Stimulated activated effector memory CD8-positive, alpha-beta T cell treated with anti-CD3 and anti-CD28 coated beads, Interleukin-12 subunit alpha, Interleukin-12 subunit beta, amount 100 ng/mL, for 72 hours (primary cell): Measurements from ENCODE around the gene PIH1D1.

Experiments
- ATAC-seq: fragments of 150-1000 bp; cut with Tn5 transposase; 2 replicates; pipeline ENCODE4 v1.10.0; 2021
- DNase-seq, 2 donors: peaks; one replicate each; pipeline ENCODE4 v3.0.0; 2021 to 2022; ENCODE audit warnings: low spot score in 2 of 2
- H3K27ac Mint-ChIP-seq: one replicate; pipeline ENCODE4 v1.8.0; 2022; ENCODE audit warnings: mild to moderate bottlenecking, mixed read lengths
- H3K36me3 Mint-ChIP-seq: one replicate; pipeline ENCODE4 v1.8.0; 2022; ENCODE audit warnings: mild to moderate bottlenecking, mixed read lengths
- H3K4me1 Mint-ChIP-seq: one replicate; pipeline ENCODE4 v1.8.0; 2022; ENCODE audit warnings: mixed read lengths
- H3K4me3 Mint-ChIP-seq: one replicate; pipeline ENCODE4 v1.8.0; 2022; ENCODE audit warnings: mild to moderate bottlenecking, mixed read lengths
- H3K9me3 Mint-ChIP-seq: one replicate; pipeline ENCODE4 v1.8.0; 2022; ENCODE audit warnings: mixed read lengths

The PIH1D1 gene

DNA sequence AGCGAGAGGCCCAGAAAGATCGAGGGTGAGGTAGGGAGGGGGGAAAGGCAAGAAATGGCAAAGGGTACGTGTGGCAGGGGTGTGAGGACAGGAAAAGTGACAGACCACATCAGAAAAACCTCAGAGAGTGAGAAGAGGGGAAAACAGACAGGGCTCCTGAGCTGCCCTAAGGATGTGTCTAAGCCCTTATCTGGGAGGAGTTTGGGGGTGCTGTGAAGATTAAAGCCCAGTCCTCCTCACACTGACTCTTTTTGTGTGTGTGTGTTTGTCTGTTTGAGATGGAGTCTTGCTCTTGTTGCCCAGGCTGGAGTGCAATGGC is 27.7 kb downstream of the PIH1D1 start:
- H3K4me1 Mint-ChIP-seq, result peaks cover 66% of the 10 kb centered on the region
- H3K9me3 Mint-ChIP-seq, result no peaks in the 10 kb centered on the region
- peaks cover 4% of the 10 kb centered on the region for H3K36me3 Mint-ChIP-seq
- peak; percentile 8 for ATAC-seq
- DNase-seq, result no peak
- H3K4me3 Mint-ChIP-seq, result peak overlapping the region; percentile 77
- H3K27ac Mint-ChIP-seq, result no peak overlapping the region

DNA sequence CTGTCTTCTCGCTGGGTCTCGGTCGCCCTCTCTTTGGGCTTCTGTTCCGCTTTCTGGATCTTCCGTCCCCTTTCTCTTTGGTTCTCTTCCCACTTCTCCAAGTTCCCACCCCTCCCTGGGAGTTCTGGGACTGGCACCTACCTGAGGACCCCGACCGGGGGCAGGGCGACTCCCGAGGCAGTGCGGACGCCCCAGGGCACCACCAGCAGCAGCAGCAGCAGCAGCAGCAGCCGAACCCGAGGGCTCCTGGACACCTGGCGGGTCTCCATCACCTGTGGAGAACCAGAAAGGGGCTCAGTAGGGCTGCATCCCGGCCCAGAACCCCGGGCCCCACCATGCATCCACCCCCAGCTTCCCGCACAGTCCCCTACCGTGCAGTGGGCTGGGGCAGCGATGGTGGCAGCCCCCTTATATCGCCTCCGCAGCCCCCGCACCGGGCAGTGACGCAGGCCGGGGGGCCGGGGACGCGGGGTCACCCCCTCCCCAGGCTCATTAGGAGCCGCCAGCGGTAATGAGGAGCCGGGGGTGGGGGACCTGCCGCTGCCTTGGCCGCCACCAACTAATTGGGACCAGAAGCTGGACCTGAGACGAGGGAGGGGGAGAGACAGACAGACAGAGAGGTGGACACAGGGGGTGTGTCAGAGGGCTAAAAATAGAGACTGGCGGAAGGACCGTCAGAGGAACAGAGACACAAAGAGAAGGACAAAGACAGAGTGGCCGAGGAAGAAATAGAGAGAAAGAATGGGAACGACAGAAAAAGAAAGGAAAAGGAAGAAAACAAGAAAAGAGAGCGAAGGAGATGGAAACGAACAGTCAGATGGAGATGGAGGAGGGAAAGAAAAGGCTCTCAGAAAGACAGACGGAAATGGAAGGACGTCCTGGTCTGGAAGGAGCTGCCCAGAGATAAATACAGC is 28.3 kb downstream of the PIH1D1 start, which contains the start of gene PTH2:
PTH2 (minus strand) TSS at position 371 of the 914 bp plus-strand sequence; CDS start at position 269, 102 bp downstream.
- H3K36me3 Mint-ChIP-seq, result peaks cover 4% of the 10 kb centered on the region
- ATAC-seq, result no peak
- no peaks in the 10 kb centered on the region for H3K9me3 Mint-ChIP-seq
- no peak within 1 kb of the TSS for H3K27ac Mint-ChIP-seq
- no peak for DNase-seq
- peaks cover 60% of the 10 kb centered on the region for H3K4me1 Mint-ChIP-seq
- H3K4me3 Mint-ChIP-seq, result peak within 1 kb of the TSS; percentile 77

GRCh38 chr19:49422407-49423070 is 29.1 kb downstream of the PIH1D1 start:
- Mint-ChIP-seq H3K27ac (no peak overlapping the region), H3K4me1 (peaks cover 52% of the 10 kb centered on the region), H3K4me3 (peak overlapping the region; percentile 77), H3K36me3 (peaks cover 4% of the 10 kb centered on the region), H3K9me3 (no peaks in the 10 kb centered on the region)
- peak; percentile 77 for ATAC-seq
- peak; percentile 59 to 77 for DNase-seq

- peak overlapping the region; percentile 77 for H3K4me3 Mint-ChIP-seq
- H3K27ac Mint-ChIP-seq, result no peak overlapping the region
These were observed 29.8 kb downstream of the PIH1D1 start for GRCh38 chr19:49421878-49422202.

DNA sequence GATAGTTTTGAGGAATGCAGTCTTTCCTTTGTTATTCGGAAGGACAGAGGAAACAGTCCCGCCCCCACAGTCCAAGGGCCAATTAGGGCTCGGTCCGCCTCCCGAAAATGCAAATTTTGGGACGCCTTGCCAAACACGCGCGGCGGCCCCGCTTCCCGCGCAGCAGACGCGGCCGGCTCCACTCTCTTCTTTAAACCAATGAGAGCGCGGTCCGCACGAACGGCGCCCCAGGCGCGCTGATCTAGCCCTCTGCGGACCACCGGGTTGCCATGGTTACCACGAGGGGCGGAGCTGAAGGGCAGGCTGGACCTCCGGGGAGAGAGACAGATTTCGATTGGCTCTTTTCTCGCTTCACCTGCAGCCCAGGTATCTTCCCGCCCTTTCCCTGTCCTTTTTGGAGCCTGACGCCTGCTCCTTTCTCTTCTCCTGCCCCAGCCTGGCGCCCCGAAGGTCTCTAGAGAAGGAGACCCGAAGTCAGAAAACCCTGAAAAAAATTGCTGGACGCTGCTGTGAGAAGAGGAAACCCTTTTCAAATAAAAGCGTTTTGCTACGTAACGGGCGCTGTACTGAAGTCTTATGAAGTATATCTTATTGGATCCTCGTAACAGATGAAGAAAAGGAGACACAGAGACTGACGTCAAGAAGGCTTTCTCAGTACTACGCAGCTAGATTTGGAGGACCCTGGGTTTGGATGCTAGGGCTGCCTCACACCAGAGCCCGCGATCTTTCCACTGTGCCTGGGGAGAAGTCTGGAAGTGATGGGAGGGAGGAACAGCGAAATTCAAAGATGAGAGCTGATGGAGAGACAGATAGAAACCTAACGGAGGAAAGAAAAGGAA is 30.4 kb downstream of the PIH1D1 start:
- H3K4me1 Mint-ChIP-seq, result peaks cover 40% of the 10 kb centered on the region
- no peak overlapping the region for H3K27ac Mint-ChIP-seq
- no peaks in the 10 kb centered on the region for H3K9me3 Mint-ChIP-seq
- peak overlapping the region; percentile 77 for H3K4me3 Mint-ChIP-seq
- peaks cover 4% of the 10 kb centered on the region for H3K36me3 Mint-ChIP-seq
- no peak for ATAC-seq
- no peak for DNase-seq

More at GRCh38 chr19:49421878-49422202, 29.8 kb downstream of the PIH1D1 start:
- Mint-ChIP-seq H3K4me1 (peaks cover 46% of the 10 kb centered on the region), H3K9me3 (no peaks in the 10 kb centered on the region), H3K36me3 (peaks cover 4% of the 10 kb centered on the region)
- ATAC-seq, result no peak
- no peak for DNase-seq

GRCh38 chr19:49420227-49420626 is 31.4 kb downstream of the PIH1D1 start:
- Mint-ChIP-seq H3K4me3 (no peak overlapping the region), H3K36me3 (peaks cover 4% of the 10 kb centered on the region), H3K27ac (no peak overlapping the region), H3K4me1 (peaks cover 30% of the 10 kb centered on the region), H3K9me3 (no peaks in the 10 kb centered on the region)
- ATAC-seq (no peak), DNase-seq (no peak)

GRCh38 chr19:49419173-49419572 is 32.4 kb downstream of the PIH1D1 start:
- Mint-ChIP-seq H3K4me1 (peaks cover 30% of the 10 kb centered on the region), H3K4me3 (no peak overlapping the region), H3K36me3 (no peaks in the 10 kb centered on the region), H3K9me3 (no peaks in the 10 kb centered on the region), H3K27ac (no peak overlapping the region)
- DNase-seq (no peak), ATAC-seq (no peak)

- Mint-ChIP-seq H3K36me3 (no peaks in the 10 kb centered on the region), H3K9me3 (no peaks in the 10 kb centered on the region), H3K4me1 (peaks cover 23% of the 10 kb centered on the region), H3K27ac (no peak overlapping the region), H3K4me3 (no peak overlapping the region)
- no peak for DNase-seq
- no peak for ATAC-seq
These were observed 33.1 kb downstream of the PIH1D1 start for GRCh38 chr19:49418511-49418910.

DNA sequence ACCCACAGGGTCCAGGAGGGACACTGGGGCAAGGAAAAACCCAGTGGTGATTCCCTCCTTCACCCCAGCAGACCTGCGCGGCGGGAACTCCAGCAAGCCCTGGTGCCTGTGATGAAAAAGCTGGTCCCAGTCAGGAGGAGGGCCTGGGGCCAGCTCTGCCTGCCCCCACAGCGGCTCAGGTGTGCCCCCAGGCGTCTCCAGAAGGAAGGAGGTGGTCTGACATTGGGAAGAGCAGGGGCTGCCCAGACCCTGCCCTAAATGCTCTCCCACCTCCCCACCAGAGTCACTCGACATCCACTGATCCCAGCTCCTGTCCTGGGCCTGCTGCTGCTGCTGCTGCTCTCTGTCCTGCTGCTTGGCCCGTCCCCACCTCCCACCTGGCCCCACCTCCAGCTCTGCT is 34.5 kb downstream of the PIH1D1 start:
- no peaks in the 10 kb centered on the region for H3K9me3 Mint-ChIP-seq
- no peak overlapping the region for H3K27ac Mint-ChIP-seq
- ATAC-seq (no peak), DNase-seq (no peak)
- peaks cover 15% of the 10 kb centered on the region for H3K4me1 Mint-ChIP-seq
- H3K36me3 Mint-ChIP-seq, result no peaks in the 10 kb centered on the region
- no peak overlapping the region for H3K4me3 Mint-ChIP-seq

GRCh38 chr19:49415810-49416200 is 35.8 kb downstream of the PIH1D1 start:
- H3K36me3 Mint-ChIP-seq, result no peaks in the 10 kb centered on the region
- H3K27ac Mint-ChIP-seq, result no peak overlapping the region
- H3K4me1 Mint-ChIP-seq, result peaks cover 12% of the 10 kb centered on the region
- no peak overlapping the region for H3K4me3 Mint-ChIP-seq
- H3K9me3 Mint-ChIP-seq, result no peaks in the 10 kb centered on the region
- ATAC-seq (no peak), DNase-seq (no peak)

DNA sequence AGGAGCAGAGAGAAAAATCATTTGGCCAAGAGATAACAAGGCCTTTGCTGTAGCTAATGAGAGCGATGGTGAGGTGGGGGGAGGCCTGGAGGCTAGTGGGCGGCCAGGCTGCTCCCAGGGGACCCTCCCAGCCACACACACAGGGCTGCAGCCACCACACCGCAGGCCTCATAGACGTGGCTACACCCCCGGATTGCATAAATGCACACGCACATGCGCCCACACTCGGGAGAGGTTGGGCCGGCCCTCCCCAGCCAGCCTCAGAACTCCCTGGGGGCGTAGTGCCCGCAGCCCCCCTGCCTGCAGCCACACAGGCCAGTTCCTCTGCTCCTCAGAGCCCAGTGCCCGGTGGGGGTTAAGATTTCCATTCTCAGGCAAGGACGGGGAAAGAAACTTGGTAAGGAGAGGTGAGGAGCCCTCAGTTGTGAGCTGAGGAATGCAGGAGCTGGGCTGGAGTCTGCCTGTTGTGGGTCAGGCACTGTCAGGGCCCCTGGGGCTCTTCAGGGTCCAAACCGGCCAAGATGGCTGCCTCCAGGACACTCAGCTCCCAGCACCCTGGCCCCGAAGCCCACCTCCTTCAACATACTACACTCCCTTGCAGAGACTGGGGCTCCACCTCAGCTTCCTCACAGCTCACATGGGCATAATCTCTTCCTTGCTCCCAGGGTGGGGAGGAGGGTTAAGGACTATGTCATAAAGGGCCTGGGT is 36.4 kb downstream of the PIH1D1 start:
- Mint-ChIP-seq H3K9me3 (no peaks in the 10 kb centered on the region), H3K4me3 (no peak overlapping the region), H3K4me1 (peaks cover 12% of the 10 kb centered on the region), H3K36me3 (no peaks in the 10 kb centered on the region), H3K27ac (no peak overlapping the region)
- ATAC-seq, result no peak
- no peak for DNase-seq

DNA sequence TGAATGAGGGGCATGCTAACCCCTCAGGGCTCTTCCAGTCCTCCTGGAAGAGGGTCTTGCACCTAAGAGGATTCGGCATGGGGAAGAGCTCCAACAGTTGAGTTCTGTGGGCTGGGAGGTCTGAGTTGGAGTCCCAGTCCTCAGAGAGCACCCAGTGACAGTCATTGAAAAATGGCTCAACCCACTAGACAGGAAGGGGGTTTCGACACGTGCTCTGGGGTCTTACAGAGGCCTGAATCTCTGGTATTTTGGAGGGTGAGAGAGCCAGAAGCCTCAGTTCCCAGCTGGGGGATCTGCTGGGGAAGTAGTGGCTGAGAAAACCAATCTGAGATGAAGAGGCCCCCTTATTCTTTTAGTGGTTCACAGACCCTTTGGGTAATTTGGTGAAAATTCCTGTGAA is 37.4 kb downstream of the PIH1D1 start:
- ATAC-seq, result no peak
- no peak for DNase-seq
- Mint-ChIP-seq H3K36me3 (no peaks in the 10 kb centered on the region), H3K4me1 (peaks cover 21% of the 10 kb centered on the region), H3K4me3 (no peak overlapping the region), H3K27ac (no peak overlapping the region), H3K9me3 (no peaks in the 10 kb centered on the region)

- ATAC-seq, result no peak
- peaks cover 30% of the 10 kb centered on the region for H3K4me1 Mint-ChIP-seq
These were observed 38.3 kb downstream of the PIH1D1 start for GRCh38 chr19:49413348-49413747.

DNA sequence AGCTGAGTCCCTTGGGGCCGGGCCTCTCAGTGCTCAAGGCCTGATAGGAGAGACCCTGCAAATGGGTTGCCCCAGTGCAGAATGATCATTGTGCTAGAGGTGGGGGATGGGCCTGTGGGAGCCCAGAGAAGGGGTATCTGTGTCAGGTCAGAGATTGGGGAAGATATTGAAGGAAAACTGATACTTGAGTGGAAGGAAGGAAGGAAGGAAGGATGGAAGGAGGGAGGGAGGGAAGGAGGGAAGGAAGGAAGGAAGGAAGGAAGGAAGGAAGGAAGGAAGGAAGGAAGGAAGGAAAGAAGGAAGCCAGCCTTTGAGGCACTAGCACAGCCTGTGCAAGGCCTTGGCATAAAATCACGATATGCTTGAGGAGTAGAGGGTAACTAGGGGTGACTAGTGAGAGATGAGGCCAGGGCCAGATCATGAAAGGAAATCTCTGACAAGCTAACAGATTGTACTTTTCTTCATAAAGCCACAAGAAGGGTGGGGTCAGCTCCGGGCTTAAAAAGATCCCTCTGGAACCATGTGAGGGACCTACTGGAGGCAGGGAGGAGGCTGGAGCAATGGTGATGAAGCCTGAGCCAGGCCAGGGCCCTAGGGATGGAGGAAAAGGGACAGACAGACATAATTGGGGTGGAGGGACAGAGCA is 39.8 kb downstream of the PIH1D1 start:
- H3K4me1 Mint-ChIP-seq, result peaks cover 41% of the 10 kb centered on the region
- peak overlapping the region; percentile 61 for H3K27ac Mint-ChIP-seq
- DNase-seq (no peak), ATAC-seq (no peak)
- no peaks in the 10 kb centered on the region for H3K36me3 Mint-ChIP-seq
- H3K4me3 Mint-ChIP-seq, result no peak overlapping the region
- no peaks in the 10 kb centered on the region for H3K9me3 Mint-ChIP-seq

More at GRCh38 chr19:49413348-49413747, 38.3 kb downstream of the PIH1D1 start:
- Mint-ChIP-seq H3K36me3 (no peaks in the 10 kb centered on the region), H3K27ac (peak overlapping the region; percentile 29), H3K4me3 (no peak overlapping the region), H3K9me3 (no peaks in the 10 kb centered on the region)
- DNase-seq, result no peak
